HS-27A (cell line): Measurements from ENCODE around the gene ELK4.

Experiments
- DNase-seq: peaks from one replicate; pipeline ENCODE4 v3.0.0-alpha.2; 2012; ENCODE audit warnings: low read depth, missing footprints

The ELK4 gene

GRCh38 chr1:205595435-205595834 lies 36.4 kb downstream of the ELK4 start:
- no peak for DNase-seq

DNA sequence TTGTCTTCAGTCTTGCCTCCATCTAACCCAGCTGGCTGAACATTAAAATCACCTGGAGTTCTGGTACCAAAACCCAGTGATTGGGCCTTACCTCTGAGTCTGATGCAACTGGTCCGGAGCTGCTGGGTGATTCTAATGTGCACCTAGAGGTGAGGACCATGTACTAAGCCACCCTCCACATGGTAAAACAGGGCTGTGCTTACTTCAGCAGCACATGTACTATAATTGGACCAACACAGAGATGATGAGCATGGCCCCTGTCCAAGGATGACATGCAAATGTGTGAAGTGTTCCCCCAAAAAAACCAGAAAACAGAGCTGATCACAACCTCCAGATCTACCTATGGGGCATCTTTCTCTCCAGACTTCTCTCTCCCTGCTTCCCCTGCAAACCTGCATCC lies 37.0 kb downstream of the ELK4 start:
- DNase-seq: no peak

DNA sequence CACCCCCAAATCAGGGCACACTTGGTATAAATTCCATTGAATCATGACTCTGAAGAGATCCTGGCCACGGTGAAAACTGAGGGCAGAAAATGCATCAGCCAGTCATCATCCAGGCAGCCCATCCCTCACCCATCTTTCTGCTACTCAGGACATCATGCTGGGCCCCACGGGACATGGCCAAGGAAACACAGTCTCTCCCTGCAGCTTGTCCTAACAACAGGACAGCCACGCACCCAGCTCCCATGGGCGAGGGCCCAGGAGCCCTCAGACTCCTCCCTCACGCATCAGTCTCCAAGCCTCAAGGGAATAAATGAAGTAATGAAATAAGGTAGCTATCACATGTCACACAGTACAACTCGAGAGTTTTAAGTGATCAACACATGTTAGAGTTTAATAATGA lies 37.8 kb downstream of the ELK4 start:
- DNase-seq: no peak

DNA sequence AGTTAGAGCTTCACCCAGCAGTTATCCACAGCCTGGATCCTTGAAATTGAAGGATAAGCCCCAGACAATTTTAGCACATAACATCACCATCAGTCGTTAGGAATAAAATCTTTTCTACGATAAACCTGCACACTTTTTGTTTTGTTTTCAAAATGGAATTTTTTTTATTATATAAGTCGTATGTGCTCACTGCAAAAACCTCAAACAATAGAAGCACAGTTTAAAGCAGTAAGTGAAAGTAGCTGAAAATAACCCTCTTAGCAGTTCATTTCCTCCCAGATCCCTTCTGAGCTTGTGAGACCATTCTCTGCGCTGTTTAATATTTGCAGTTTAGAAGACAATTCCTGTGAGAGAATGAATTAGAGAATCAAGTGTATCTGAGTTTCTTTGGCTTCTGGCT lies 38.3 kb downstream of the ELK4 start:
- no peak for DNase-seq

DNA sequence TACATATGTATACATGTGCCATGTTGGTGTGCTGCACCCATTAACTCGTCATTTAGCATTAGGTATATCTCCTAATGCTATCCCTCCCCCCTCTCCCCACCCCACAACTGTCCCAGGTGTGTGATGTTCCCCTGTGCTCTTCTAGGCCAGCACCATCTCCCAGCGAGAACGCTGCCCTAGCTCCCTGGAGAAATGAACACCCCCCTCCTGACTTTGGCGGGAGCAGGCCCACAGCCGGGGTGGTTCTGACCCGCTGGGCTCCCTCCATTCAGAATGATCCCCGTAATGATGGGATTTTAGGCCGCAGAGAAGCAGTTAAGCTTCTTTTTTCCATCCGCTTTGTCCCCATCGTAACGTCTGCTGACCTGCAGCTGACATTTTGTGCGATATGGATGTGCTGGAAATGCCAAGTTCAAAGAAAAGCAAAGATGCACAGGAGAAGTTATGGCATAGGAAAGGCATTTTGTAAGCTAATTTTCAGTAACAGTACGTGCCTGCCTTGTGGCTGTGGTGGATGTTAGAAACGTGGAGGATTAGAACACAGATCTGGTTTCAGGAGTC lies 39.3 kb downstream of the ELK4 start:
- DNase-seq: no peak

DNA sequence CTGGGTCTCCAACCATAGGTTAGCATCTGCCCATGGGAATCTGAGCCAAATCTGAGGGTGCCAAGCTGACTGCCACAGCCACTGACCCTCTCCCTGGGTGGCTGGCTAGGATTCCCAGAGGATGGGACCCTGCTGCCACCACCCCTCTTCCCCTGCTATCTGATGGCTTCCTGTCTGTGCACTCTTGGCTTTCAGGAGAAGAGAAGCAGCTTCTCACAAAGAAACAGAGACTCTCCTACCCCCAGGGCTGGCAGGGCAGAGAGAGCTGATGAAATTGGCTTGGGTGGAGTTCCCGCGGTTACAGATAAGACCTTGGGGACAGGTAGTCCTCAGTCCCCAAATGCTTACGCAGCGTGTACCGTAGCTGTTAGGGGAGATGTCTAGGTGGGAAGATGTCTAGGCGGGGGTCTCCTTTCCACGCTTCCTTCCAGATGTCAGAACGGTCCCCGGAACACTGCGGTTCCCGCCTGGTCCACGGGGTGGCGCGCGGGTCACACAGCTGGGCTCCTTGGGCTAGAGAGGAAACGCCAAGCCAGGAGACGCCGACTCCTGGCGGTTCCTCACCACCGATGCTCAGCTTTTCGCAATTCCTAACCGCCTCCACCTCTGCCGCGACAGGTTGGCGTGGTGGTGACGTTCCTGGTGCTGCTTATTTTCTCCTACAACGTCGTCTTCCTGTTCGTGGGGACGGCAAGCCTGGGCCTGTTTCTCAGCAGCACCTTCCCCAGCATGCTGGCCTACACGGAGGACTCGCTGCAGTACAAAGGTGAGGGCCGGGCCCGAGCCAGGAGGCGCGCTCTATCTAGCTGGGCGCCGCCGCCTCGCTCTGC lies 40.1 kb downstream of the ELK4 start:
- peak; percentile 11 for DNase-seq

DNA sequence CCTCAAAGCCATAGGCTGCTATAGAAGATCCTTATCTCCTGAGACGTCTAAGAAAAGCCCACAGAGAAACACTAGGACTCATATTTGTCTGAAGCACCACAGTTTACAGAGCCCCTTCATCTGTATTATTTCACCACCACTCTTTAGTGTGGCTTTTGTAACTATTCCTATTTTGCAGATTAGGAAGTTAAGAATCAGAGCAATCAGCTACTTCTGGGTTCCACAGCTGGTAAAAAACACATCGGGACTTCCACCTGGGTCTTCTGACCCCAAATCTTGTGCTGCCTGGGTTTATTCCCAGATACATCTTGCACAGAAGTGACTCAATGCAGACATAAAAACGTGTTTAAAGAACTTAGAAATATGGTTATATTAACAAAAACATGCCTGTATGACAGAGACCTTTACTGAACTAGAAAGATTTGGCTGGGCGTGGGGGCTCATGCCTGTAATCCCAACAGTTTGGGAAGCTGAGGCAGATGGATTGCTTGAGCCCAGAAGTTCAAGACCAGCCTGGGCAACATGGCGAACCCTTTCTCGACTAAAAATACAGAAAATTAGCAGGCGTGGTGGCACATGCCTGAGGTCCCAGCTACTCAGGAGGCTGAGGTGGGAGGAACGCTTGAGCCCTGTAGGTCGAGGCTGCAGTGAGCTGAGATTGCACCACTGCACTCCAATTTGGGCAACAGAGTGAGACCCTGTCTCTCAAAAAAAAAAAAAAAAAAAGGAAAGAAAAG lies 40.9 kb downstream of the ELK4 start:
- no peak for DNase-seq

DNA sequence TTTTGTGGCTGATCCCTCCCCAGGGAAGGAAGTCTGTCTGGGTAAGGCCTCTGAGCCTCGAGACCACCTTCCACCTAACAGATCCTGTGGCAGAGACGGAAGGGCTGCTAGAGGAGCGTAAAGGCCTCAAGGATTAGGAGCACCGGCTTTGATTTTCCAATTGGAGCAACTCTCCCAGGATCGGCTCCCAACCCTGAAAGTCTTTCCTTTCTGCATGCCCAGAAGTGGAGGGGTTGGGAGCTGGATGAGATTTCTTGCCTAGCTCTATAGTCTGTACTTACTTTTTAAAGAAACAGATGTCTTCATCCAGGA lies 41.4 kb downstream of the ELK4 start:
- no peak for DNase-seq

DNA sequence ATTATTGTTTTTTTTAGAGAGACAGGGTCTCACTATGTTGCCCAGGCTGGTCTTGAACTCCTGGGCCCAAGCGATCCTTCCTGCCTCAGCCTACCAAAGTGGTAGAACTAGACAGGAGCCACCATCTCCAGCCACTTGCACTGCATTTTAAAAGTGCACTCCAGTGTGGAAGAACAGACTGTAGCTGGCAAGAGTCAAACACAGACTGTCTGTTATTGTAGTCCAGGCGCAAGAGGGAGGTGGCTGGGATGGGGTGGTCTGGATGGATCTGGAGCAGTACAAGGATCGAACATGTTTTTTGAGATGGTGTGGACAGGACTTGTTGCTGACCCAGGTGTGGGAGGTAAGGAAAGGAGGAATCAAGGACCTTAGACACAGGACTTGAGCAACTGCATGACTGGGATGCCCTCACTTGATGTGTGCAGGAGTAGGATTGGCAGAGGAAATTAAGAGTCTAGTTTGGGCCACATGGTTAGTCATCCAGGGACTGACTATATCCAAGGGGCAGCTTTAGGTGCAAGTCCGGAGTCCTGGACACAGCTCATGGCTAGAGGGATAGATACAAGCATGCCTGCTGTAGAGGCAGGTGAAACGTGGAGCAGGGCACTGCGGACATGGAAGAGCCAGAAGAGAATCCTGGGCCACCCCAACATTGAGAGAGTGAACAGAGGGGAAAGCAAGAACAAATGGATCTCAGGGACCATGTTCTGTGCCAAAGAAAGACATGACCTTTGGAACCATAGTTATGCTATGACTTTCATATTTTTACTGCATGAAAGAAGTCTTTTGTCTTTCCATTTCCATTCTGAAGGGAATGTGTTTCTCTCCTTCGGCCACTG lies 42.0 kb downstream of the ELK4 start:
- no peak for DNase-seq

DNA sequence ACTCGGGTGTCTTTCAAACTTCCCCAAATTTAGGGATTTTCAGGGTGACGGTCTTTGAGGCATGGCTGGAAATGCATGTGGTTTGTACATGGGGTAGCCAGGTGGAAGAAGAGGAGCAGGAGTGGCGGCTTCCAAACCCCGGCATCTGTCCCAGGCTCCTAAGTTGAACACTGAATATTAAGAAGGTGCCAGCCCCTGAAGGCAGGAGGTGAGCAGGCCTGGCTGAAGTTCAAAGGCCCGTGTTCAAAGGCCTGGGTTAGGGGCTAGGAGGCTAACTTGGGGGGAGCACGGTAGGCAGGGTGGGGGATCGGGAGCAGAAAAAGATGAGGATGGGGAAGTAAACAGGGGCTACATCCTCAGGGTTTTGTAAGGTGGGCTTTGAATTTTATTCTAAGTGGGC lies 42.8 kb downstream of the ELK4 start:
- no peak for DNase-seq

GRCh38 chr1:205588636-205589035 lies 43.2 kb downstream of the ELK4 start:
- DNase-seq: no peak

DNA sequence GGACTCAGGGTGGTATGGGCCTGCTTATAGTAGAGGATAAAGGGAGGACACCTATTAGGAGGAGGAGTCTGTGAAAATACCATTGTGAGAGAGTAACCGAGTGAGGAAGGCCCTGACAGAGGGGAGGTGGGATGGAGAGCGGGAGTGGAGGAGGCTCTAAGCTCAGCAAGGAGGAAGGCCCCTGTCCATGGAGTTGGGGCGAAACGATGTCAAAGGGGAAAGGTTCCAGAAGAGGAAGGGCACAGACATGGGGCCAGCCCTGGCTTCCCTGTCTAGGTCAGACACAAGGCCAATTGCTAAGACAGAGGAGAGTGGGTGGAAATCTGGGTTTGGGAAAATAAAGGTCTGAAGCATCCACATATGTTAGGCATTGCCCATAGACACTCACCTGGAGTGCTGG lies 44.2 kb downstream of the ELK4 start:
- no peak for DNase-seq

DNA sequence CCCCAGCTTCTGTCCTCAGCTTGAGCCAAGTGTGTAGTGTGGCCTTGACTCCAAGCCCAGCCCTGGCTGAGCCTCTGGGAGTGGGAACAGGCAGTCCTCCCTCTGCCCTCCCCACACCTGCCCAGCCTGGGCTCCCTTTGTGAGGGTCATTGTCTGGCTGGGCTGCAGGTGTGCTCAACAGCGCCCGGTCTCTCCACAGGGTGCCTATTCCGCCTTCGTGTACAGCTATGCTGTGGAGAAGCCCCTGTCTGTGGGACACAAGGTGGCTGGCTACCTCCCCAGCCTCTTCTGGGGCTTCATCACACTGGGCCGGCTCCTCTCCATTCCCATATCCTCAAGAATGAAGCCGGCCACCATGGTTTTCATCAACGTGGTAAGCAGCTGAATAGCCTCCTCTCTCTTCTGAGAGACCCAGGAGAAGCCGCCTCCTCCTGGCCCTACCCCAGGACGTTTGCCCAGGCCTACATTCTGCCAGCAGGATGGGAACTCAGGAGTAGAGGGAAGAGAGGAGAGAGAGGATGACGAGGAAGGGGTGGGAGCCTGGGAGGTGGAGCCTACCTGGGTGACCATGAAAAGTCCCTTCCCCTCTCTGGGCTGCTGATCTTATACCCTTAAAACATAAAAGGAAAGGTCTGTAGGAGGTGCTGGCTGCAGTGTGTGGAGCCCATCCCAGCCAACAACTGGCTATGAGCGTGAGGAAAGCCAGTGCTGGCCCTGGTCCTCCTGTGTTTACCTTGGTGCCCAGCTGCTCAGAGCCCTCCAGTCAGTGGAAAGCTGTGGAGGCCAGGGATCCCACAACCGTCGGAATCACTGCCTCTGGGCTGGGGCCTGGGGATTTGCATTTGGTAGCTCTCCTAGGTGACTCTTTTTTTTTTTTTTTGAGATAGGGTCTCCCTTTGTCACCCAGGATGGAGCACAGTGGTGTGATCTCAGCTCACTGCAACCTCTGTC lies 45.7 kb downstream of the ELK4 start:
- no peak for DNase-seq

- DNase-seq: no peak
These were observed 46.5 kb downstream of the ELK4 start for GRCh38 chr1:205585169-205585834.

DNA sequence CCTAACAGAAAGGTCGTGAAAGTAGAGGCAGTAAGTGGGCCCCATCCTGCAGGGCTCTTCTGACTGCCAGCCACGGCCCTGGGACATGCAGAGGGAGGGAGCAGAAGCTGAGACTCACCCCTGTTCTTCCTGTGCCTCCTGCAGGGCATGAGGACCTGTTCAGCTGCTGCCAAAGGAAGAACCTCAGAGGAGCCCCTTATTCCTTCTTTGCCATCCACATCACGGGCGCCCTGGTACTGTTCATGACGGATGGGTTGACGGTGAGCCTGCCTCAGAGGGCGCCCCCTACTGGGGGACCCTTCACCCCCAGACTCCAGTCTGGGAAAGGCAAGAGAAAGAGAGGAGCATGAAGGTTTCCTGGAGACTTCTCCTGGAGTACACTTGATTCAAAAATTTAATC lies 47.1 kb downstream of the ELK4 start:
- DNase-seq: no peak

DNA sequence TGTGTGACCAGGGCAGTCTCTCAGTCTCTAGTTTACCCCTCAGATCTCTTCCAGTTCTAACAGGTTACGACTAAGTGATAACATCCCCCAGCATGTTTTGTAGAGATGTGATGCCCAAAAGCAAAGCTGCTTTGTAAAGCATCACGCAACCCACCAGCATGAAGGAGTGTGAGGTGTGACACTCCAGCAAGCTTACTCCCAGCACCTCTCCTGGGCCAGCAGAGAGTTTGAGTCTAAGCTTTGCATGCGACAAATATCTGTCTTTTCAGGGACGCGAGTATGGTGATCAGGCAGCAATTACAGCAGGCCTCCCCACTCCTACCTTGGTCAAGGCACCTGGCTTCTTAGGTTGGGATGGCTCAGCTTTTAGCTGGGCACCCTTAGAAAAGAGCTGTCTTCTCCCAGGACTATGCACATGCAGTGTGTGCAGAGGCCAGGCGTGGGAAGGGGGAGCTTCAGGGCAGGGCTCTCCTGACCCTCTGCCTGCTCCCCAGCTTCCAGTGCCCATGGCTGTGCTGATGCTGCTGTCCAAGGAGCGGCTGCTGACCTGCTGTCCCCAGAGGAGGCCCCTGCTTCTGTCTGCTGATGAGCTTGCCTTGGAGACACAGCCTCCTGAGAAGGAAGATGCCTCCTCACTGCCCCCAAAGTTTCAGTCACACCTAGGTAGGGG lies 48.2 kb downstream of the ELK4 start:
- no peak for DNase-seq

GRCh38 chr1:205582471-205583291 lies 49.1 kb downstream of the ELK4 start:
- DNase-seq: no peak

GRCh38 chr1:205582046-205582445 lies 49.8 kb downstream of the ELK4 start:
- no peak for DNase-seq

- no peak for DNase-seq
These were observed 50.4 kb downstream of the ELK4 start for GRCh38 chr1:205581321-205581980.
